Panc1 (cell line): Measurements from ENCODE around the gene STIP1. TPM values are rescaled to one million over a fixed set of nuclear protein-coding genes. Genes with fewer than 3 reads are reported as not detected.

Experiments
- ATAC-seq: fragments of 200-7000 bp; cut with Tn5 transposase; 2 replicates; pipeline ENCODE4 v1.9.1; 2020; ENCODE audit warnings: mild to moderate bottlenecking, moderate library complexity
- BruUV-seq: library from RNA; stranded (reverse); fragments of 400-500 nt; replicated peaks from 2 replicates; lab custom pipeline; 2021; lab: Mats Ljungman, UMichigan
- CTCF ChIA-PET: fragments of 300-600 bp; sonication (Branson Sonifier 250); formaldehyde crosslinking; loops from one replicate; lab custom pipeline; 2022; ENCODE audit warnings: antibody characterized with exemption; lab: Charles Lee
- POLR2A ChIA-PET: fragments of 300-600 bp; sonication (Branson Sonifier 250); formaldehyde crosslinking; loops from one replicate; lab custom pipeline; 2022; ENCODE audit warnings: antibody characterized with exemption; lab: Charles Lee
- DNase-seq: peaks from one replicate; pipeline ENCODE4 v3.0.0-alpha.2; 2010; ENCODE audit warnings: low read depth, low spot score
- H3K27ac ChIP-seq: 2 replicates; pipeline ENCODE4 v1.5.1; 2011; ENCODE audit warnings: mild to moderate bottlenecking, low read length, inconsistent platforms
- H3K27me3 ChIP-seq: fragments of 200-500 bp; sonication (Bioruptor generic); 2 replicates; pipeline ENCODE4 v1.6.0; 2014; ENCODE audit warnings: low read length, inconsistent platforms; ENCODE audit not compliant: control insufficient read depth, insufficient read depth
- H3K36me3 ChIP-seq: fragments of 200-500 bp; sonication (Bioruptor generic); 2 replicates; pipeline ENCODE4 v1.5.1; 2014; ENCODE audit warnings: inconsistent platforms, mild to moderate bottlenecking, low read length, moderate library complexity; ENCODE audit not compliant: control insufficient read depth, insufficient read depth
- H3K4me1 ChIP-seq: 2 replicates; pipeline ENCODE4 v1.5.1; 2011; ENCODE audit warnings: inconsistent platforms, mild to moderate bottlenecking, low read length, moderate library complexity; ENCODE audit not compliant: control insufficient read depth, insufficient read depth
- H3K4me3 ChIP-seq, 2 experiments: 2 replicates each; pipeline ENCODE4 v1.5.1; 2011 to 2012; ENCODE audit warnings: low read depth in 2 of 2, low read length in 2 of 2, mild to moderate bottlenecking in 2 of 2, inconsistent platforms in 1 of 2, moderate library complexity in 1 of 2
- H3K9me3 ChIP-seq: fragments of 200-500 bp; sonication (Bioruptor generic); 2 replicates; pipeline ENCODE4 v1.5.1; 2014; ENCODE audit warnings: low read depth, mild to moderate bottlenecking, inconsistent platforms, low read length, moderate library complexity; ENCODE audit not compliant: control insufficient read depth, insufficient read depth
- CTCF ChIP-seq: fragments of 450-650 bp; IDR thresholded peaks from 2 replicates; pipeline ENCODE4 v1.5.1; 2017; ENCODE audit warnings: mild to moderate bottlenecking
- POLR2AphosphoS5 ChIP-seq: IDR thresholded peaks from 2 replicates; pipeline ENCODE4 v1.6.1; 2012; ENCODE audit warnings: mild to moderate bottlenecking, low read depth, low read length, moderate library complexity
- REST ChIP-seq, 2 experiments: IDR thresholded peaks; 2 replicates each; pipeline ENCODE4 v1.6.1; 2011 to 2012; ENCODE audit warnings: low read depth in 2 of 2, control low read depth in 1 of 2, low read length in 1 of 2, mild to moderate bottlenecking in 1 of 2, moderate library complexity in 1 of 2; ENCODE audit not compliant: insufficient read depth in 1 of 2
- SIN3A ChIP-seq: IDR thresholded peaks from 2 replicates; pipeline ENCODE4 v1.6.1; 2012; ENCODE audit warnings: low read depth, mild to moderate bottlenecking, low read length, moderate library complexity, borderline replicate concordance; ENCODE audit not compliant: insufficient read depth
- TCF7L2 ChIP-seq: IDR thresholded peaks from 2 replicates; pipeline ENCODE4 v1.6.1; 2011; ENCODE audit warnings: mild to moderate bottlenecking, low read depth, low read length, inconsistent platforms
- in situ Hi-C: cut with HindIII; loops from 2 replicates; pipeline ENCODE4 v1.10.0; 2016; ENCODE audit warnings: low sequenced_read_pairs, low pct_unique_long_range_greater_than_20kb
- intact Hi-C: fragments of 100-400 bp; cut with micrococcal nuclease; formaldehyde crosslinking; loops from one replicate; pipeline ENCODE4 v1.10.0; 2022; ENCODE audit not compliant: unreplicated experiment
- total RNA-seq: library from RNA; stranded (reverse); gene quantifications from one replicate; pipeline ENCODE4 v1.2.1, GENCODE V29; 2021; ENCODE audit not compliant: unreplicated experiment

Gene STIP1
- total RNA-seq, 1 experiment from 2014 or later = 344 TPM

GRCh38 chr11:64211181-64211872 is 25.4 kb downstream of the STIP1 start:
- POLR2A ChIA-PET = no interaction called here
- CTCF ChIA-PET = no interaction called here
- DNase-seq (no peak), ATAC-seq (no peak)
- in situ Hi-C loops = no loop called here
- H3K4me3 ChIP-seq = no peak overlapping the region
- intact Hi-C loops = no loop called here
- H3K27me3 ChIP-seq = no peaks in the 10 kb centered on the region
- no TSS peak for BruUV-seq
- H3K9me3 ChIP-seq = no peaks in the 10 kb centered on the region
- TF ChIP-seq CTCF (no peak), REST (IDR thresholded peaks at IDR 0.05; ENCODE audit: insufficient read depth in 1 of 2, low read depth in 2 of 2, low read length in 1 of 2) (no peak), POLR2AphosphoS5 (no peak), SIN3A (no peak), TCF7L2 (no peak)
- H3K36me3 ChIP-seq = no peaks in the 10 kb centered on the region
- H3K27ac ChIP-seq = no peak overlapping the region
- no peaks in the 10 kb centered on the region; the same call in 1 of the 2 replicates for H3K4me1 ChIP-seq

- H3K36me3 ChIP-seq = no peaks in the 10 kb centered on the region
- CTCF ChIA-PET = no interaction called here
- H3K27me3 ChIP-seq = no peaks in the 10 kb centered on the region
- BruUV-seq = no TSS peak
- H3K4me3 ChIP-seq = no peak overlapping the region
- POLR2A ChIA-PET = interaction anchor here (0.7 kb wide), 1 partner anchor 13 kb away, joined by 4 read pairs; no protein-coding TSS in a partner anchor
- in situ Hi-C loops = no loop called here
- H3K9me3 ChIP-seq = no peaks in the 10 kb centered on the region
- H3K4me1 ChIP-seq = no peaks in the 10 kb centered on the region
- no peak for DNase-seq
- TF ChIP-seq POLR2AphosphoS5 = no peak
- no peak for TF ChIP-seq TCF7L2
- TF ChIP-seq SIN3A = no peak
- no peak for TF ChIP-seq CTCF
- TF ChIP-seq REST (IDR thresholded peaks at IDR 0.05; ENCODE audit: insufficient read depth in 1 of 2, low read depth in 2 of 2, low read length in 1 of 2) = no peak
- ATAC-seq = no peak
- H3K27ac ChIP-seq = no peak overlapping the region
- intact Hi-C loops = no loop called here
Observed at GRCh38 chr11:64216879-64217278, 30.9 kb downstream of the STIP1 start.
